Measurements from ENCODE around the gene AMMECR1. TPM values are rescaled to one million over a fixed set of nuclear protein-coding genes. Genes with fewer than 3 reads are reported as not detected.

AMMECR1 gene
- total and polyA plus RNA-seq, 2 of the 8 experiments (the other 6 are each of a cell fraction or from before 2014, with no cell fraction given) = 10.2 to 21.2 TPM

GRCh38 chrX:110310000-110310790, 7.7 kb downstream of the AMMECR1 start:
- Histone ChIP-seq H3K36me3 (ENCODE audit: control insufficient read depth in 2 of 4, insufficient read depth in 4 of 4, low read length in 3 of 4) (no peaks in the 10 kb centered on the region), H2AFZ (ENCODE audit: low read length) (no peak overlapping the region), H3K56ac (replicated peaks; ENCODE audit: insufficient read length, low read depth, low read length) (no peak overlapping the region), H4K91ac (replicated peaks; ENCODE audit: insufficient read length, low read length) (no peak overlapping the region), H3K23me2 (ENCODE audit: low read depth, low read length) (no peaks in the 10 kb centered on the region), H3K4me1 (replicated peaks in 1 of 4; ENCODE audit: control insufficient read depth in 3 of 4, insufficient read depth in 4 of 4, low read length in 3 of 4) (peaks cover 0 to 14% (median 2%) of the 10 kb centered on the region in 4 experiments; a peak in 2 of 7 replicates), H2AK5ac (ENCODE audit: low read depth, low read length) (no peak overlapping the region), H3K27ac (ENCODE audit: low read depth, low read length) (no peak overlapping the region), H3K9ac (replicated peaks in 1 of 4; ENCODE audit: extremely low read depth in 1 of 4, low read depth in 3 of 4, low read length in 3 of 4) (no peak overlapping the region), H3K14ac (ENCODE audit: insufficient read length) (no peak overlapping the region), H4K5ac (ENCODE audit: insufficient read length, low read depth, low read length) (no peak overlapping the region), H2BK5ac (ENCODE audit: low read depth, low read length) (no peak overlapping the region), H2BK120ac (replicated peaks; ENCODE audit: low read depth, low read length) (no peak overlapping the region), H2BK20ac (ENCODE audit: low read length) (no peak overlapping the region), H2BK12ac (ENCODE audit: low read depth, low read length) (no peak overlapping the region), H3K23ac (ENCODE audit: insufficient read length) (no peak overlapping the region), H3K27me3 (replicated peaks in 1 of 4; ENCODE audit: control insufficient read depth in 3 of 4, extremely low read depth in 1 of 4, insufficient read depth in 3 of 4, low read length in 3 of 4) (no peaks in the 10 kb centered on the region), H3K79me1 (ENCODE audit: low read depth, low read length) (no peaks in the 10 kb centered on the region), H3K79me2 (ENCODE audit: control insufficient read depth in 1 of 2, insufficient read depth in 2 of 2, low read length in 2 of 2) (peaks cover 0 to 83% of the 10 kb centered on the region in 2 experiments; a peak in 3 of 4 replicates), H3K4ac (replicated peaks; ENCODE audit: insufficient read length, low read depth, low read length) (no peak overlapping the region), H3K4me3 (ENCODE audit: extremely low read depth in 1 of 4, insufficient read depth in 2 of 4, low read depth in 3 of 4, low read length in 4 of 4) (no peak overlapping the region), H3K4me2 (ENCODE audit: insufficient read depth in 1 of 2, low read depth in 2 of 2, low read length in 2 of 2) (no peak overlapping the region), H3K9me3 (ENCODE audit: insufficient read depth in 2 of 2, low read depth in 1 of 2, low read length in 1 of 2) (no peaks in the 10 kb centered on the region), H4K20me1 (replicated peaks in 1 of 2; ENCODE audit: control insufficient read depth in 1 of 2, insufficient read depth in 2 of 2, low read length in 2 of 2) (peaks cover 0 to 3% of the 10 kb centered on the region in 2 experiments), H4K8ac (ENCODE audit: extremely low read depth, insufficient read depth, low read length) (no peak overlapping the region), H3K18ac (ENCODE audit: extremely low read depth, low read length) (no peak overlapping the region), H2BK15ac (ENCODE audit: low read length) (no peak overlapping the region)
- DNase-seq (ENCODE audit: low read depth in 1 of 2, low spot score in 2 of 2) (no peak), FAIRE-seq (peak; percentile 42)
- POLR2A ChIA-PET (ENCODE audit: partially characterized antibody) = no interaction called here
- CTCF ChIA-PET (ENCODE audit: partially characterized antibody) = interaction anchor here (1.1 to 1.4 kb wide), 3 partner anchors 60 to 152 kb away, joined by 3 read pairs; no protein-coding TSS in a partner anchor
- WGBS, 2 experiments (ENCODE audit: extremely low coverage in 1 of 2, insufficient coverage in 1 of 2, insufficient read length in 1 of 2, insufficient replicate concordance in 2 of 2, low coverage in 1 of 2, low lambda C conversion rate in 2 of 2, missing lambda C conversion rate in 1 of 2) = 100% methylated on average over 1 of the region's 1 CpG; no CpG with 5 or more reads in 1 of the 2 experiments
- TF ChIP-seq YY1 (IDR thresholded peaks at IDR 0.05; ENCODE audit: low read depth, low read length) (no peak), BACH1 (IDR thresholded peaks at IDR 0.05; ENCODE audit: low read length) (no peak), EZH2 (IDR thresholded peaks at IDR 0.05; ENCODE audit: low read depth, low read length, severe bottlenecking) (no peak), NRF1 (IDR thresholded peaks at IDR 0.05; ENCODE audit: low read depth, low read length) (no peak), RNF2 (IDR thresholded peaks at IDR 0.05; ENCODE audit: borderline replicate concordance, low read depth, low read length, missing control alignments, poor library complexity, severe bottlenecking) (no peak), SIRT6 (IDR thresholded peaks at IDR 0.05; ENCODE audit: low read length) (no peak), TAF1 (IDR thresholded peaks at IDR 0.05; ENCODE audit: low read depth, low read length) (no peak), MAFK (IDR thresholded peaks at IDR 0.05; ENCODE audit: low read depth, low read length) (no peak), NANOG (IDR thresholded peaks at IDR 0.05; ENCODE audit: insufficient read depth, low read depth, low read length, poor library complexity, severe bottlenecking) (no peak)
